ENCODE results near the gene COA8.

The COA8 gene

GRCh38 chr14:103574707-103575285, 12.0 kb downstream of the COA8 start:
- Histone ChIP-seq H3K27me3 (replicated peaks; ENCODE audit: control insufficient read depth, insufficient read depth, low read length) (no peaks in the 10 kb centered on the region), H3K4me3 (replicated peaks; ENCODE audit: low read depth, low read length) (no peak overlapping the region), H3K36me3 (ENCODE audit: control insufficient read depth, insufficient read depth, low read length) (peaks cover 9% of the 10 kb centered on the region)
- TF ChIP-seq CTCF (IDR thresholded peaks at IDR 0.05; ENCODE audit: insufficient read depth, low read length, poor library complexity, severe bottlenecking): no peak
- DNase-seq (ENCODE audit: extremely low read depth, insufficient read length): no peak

- no peak for TF ChIP-seq CTCF (IDR thresholded peaks at IDR 0.05; ENCODE audit: insufficient read depth, low read length, poor library complexity, severe bottlenecking)
- peaks cover 9% of the 10 kb centered on the region for H3K36me3 ChIP-seq (ENCODE audit: control insufficient read depth, insufficient read depth, low read length)
These were observed 13.7 kb downstream of the COA8 start for GRCh38 chr14:103576371-103577024.

GRCh38 chr14:103578401-103579075, 15.8 kb downstream of the COA8 start:
- H3K36me3 ChIP-seq (ENCODE audit: control insufficient read depth, insufficient read depth, low read length): peaks cover 9% of the 10 kb centered on the region
- no peaks in the 10 kb centered on the region for H3K27me3 ChIP-seq (replicated peaks; ENCODE audit: control insufficient read depth, insufficient read depth, low read length)
- H3K4me3 ChIP-seq (replicated peaks; ENCODE audit: low read depth, low read length): no peak overlapping the region
- no peak for DNase-seq (ENCODE audit: extremely low read depth, insufficient read length)
- no peak for TF ChIP-seq CTCF (IDR thresholded peaks at IDR 0.05; ENCODE audit: insufficient read depth, low read length, poor library complexity, severe bottlenecking)

More at GRCh38 chr14:103576371-103577024, 13.7 kb downstream of the COA8 start:
- Histone ChIP-seq H3K27me3 (replicated peaks; ENCODE audit: control insufficient read depth, insufficient read depth, low read length) (no peaks in the 10 kb centered on the region), H3K4me3 (replicated peaks; ENCODE audit: low read depth, low read length) (no peak overlapping the region)
- DNase-seq (ENCODE audit: extremely low read depth, insufficient read length): no peak

GRCh38 chr14:103581206-103581605, 18.4 kb downstream of the COA8 start:
- Histone ChIP-seq H3K27me3 (replicated peaks; ENCODE audit: control insufficient read depth, insufficient read depth, low read length) (no peaks in the 10 kb centered on the region), H3K36me3 (ENCODE audit: control insufficient read depth, insufficient read depth, low read length) (peaks cover 5% of the 10 kb centered on the region), H3K4me3 (replicated peaks; ENCODE audit: low read depth, low read length) (no peak overlapping the region)
- TF ChIP-seq CTCF (IDR thresholded peaks at IDR 0.05; ENCODE audit: insufficient read depth, low read length, poor library complexity, severe bottlenecking): no peak
- no peak for DNase-seq (ENCODE audit: extremely low read depth, insufficient read length)

GRCh38 chr14:103581954-103582703, 19.4 kb downstream of the COA8 start:
- H3K36me3 ChIP-seq (ENCODE audit: control insufficient read depth, insufficient read depth, low read length): peaks cover 5% of the 10 kb centered on the region
- no peaks in the 10 kb centered on the region for H3K27me3 ChIP-seq (replicated peaks; ENCODE audit: control insufficient read depth, insufficient read depth, low read length)
- TF ChIP-seq CTCF (IDR thresholded peaks at IDR 0.05; ENCODE audit: insufficient read depth, low read length, poor library complexity, severe bottlenecking): no peak
- no peak for DNase-seq (ENCODE audit: extremely low read depth, insufficient read length)
- no peak overlapping the region for H3K4me3 ChIP-seq (replicated peaks; ENCODE audit: low read depth, low read length)

Data from GM06990 (cell line).